Gastroesophageal sphincter (tissue), 4 donors: ENCODE results near the gene RHEBL1. TPM values are rescaled to one million over a fixed set of nuclear protein-coding genes. Genes with fewer than 3 reads are reported as not detected.

Source experiments
- ATAC-seq: fragments of 150-250 bp; one replicate; pipeline ENCODE4 v1.9.1; 2016; ENCODE audit warnings: mild to moderate bottlenecking, moderate library complexity
- H3K27ac ChIP-seq, 4 donors: fragments of 200-600 bp; sonication (generic) in 3 of 4; 1 replicate in 3 of 4; 2 replicates in 1 of 4; pipeline ENCODE4 v1.5.1; 2016 to 2019
- H3K27me3 ChIP-seq: fragments of 200-600 bp; sonication (generic); one replicate; pipeline ENCODE4 v1.5.1; 2019
- H3K36me3 ChIP-seq, 2 donors: fragments of 200-600 bp; sonication (generic); one replicate each; pipeline ENCODE4 v1.5.1; 2019; ENCODE audit warnings: control low read depth in 1 of 2
- H3K4me1 ChIP-seq, 3 donors: fragments of 200-600 bp; sonication (generic); 1 replicate in 2 of 3; 2 replicates in 1 of 3; pipeline ENCODE4 v1.5.1; 2016 to 2019; ENCODE audit warnings: control low read depth in 2 of 3
- H3K4me3 ChIP-seq, 2 donors: fragments of 200-600 bp; sonication (generic); one replicate each; pipeline ENCODE4 v1.5.1; 2019; ENCODE audit warnings: mild to moderate bottlenecking in 1 of 2, moderate library complexity in 1 of 2
- H3K9me3 ChIP-seq, 3 donors: fragments of 200-600 bp; sonication (generic); one replicate each; pipeline ENCODE4 v1.5.1; 2017 to 2019; ENCODE audit warnings: control low read depth in 2 of 3
- CTCF ChIP-seq, 4 experiments: fragments of 200-600 bp in 2 of 4; fragments of 450-650 bp in 2 of 4; sonication (generic) in 1 of 4; IDR thresholded peaks; one replicate each; pipeline ENCODE4 v1.5.1; 2017 to 2019; ENCODE audit warnings: antibody characterized with exemption in 4 of 4, mild to moderate bottlenecking in 2 of 4, moderate library complexity in 2 of 4
- EP300 ChIP-seq: sonication (generic); formaldehyde crosslinking; IDR thresholded peaks from one replicate; pipeline ENCODE4 v1.6.1; 2017; ENCODE audit warnings: antibody characterized with exemption, mild to moderate bottlenecking
- POLR2A ChIP-seq, 2 donors: fragments of 450-650 bp; IDR thresholded peaks; one replicate each; pipeline ENCODE4 v1.6.1; 2017; ENCODE audit warnings: antibody characterized with exemption in 2 of 2, mild to moderate bottlenecking in 2 of 2, moderate library complexity in 1 of 2
- POLR2AphosphoS5 ChIP-seq: sonication (generic); formaldehyde crosslinking; IDR thresholded peaks from one replicate; pipeline ENCODE4 v1.6.1; 2017; ENCODE audit warnings: antibody characterized with exemption
- WGBS, 2 donors: methylation state at CpG; one replicate each; pipeline ENCODE4 v1.1.5; 2018; ENCODE audit warnings: low coverage in 1 of 2; 5-methylcytosine and 5-hydroxymethylcytosine counted together
- total RNA-seq, 4 donors: library from RNA; depleted of rRNA; stranded (reverse); fragments of >200 nt; gene quantifications; one replicate each; pipeline ENCODE4 v1.1.0, GENCODE V29; 2016

RHEBL1 gene
- total RNA-seq, 4 donors from 2014 or later, result 0.35 TPM; not detected in 3

DNA sequence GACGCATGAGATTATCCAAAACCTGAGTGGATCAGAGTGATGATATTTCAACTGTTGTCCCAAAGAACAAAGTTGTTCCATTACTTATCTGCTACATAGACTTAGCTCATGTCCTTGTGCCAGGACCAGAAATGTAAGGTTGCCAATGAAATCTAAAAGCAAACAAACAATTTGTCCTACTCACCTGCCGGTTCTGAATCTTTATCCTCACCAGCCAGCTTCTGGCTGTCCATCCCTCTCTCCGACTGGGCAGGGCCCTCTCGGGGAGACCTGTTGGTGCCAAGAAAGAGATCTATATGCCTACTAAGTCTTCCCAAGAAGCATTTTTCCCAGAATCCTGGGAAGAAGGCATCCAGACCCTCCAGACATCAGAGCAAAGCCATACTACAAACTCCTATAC lies 14.7 kb downstream of the RHEBL1 start:
- Histone ChIP-seq H3K36me3 (peaks cover 0 to 53% of the 10 kb centered on the region in 2 donors), H3K27me3 (no peaks in the 10 kb centered on the region), H3K4me1 (peaks cover 0 to 53% (median 37%) of the 10 kb centered on the region in 3 donors), H3K27ac (no peak overlapping the region), H3K9me3 (no peaks in the 10 kb centered on the region), H3K4me3 (no peak overlapping the region)
- TF ChIP-seq CTCF (IDR thresholded peaks at IDR 0.05) (no peak), POLR2AphosphoS5 (no peak), EP300 (no peak), POLR2A (IDR thresholded peaks at IDR 0.05) (no peak)
- 64 to 73% methylated on average over 2 to 4 of the region's 4 CpGs for WGBS, 2 donors
- no peak for ATAC-seq

- Histone ChIP-seq H3K27me3 (no peaks in the 10 kb centered on the region), H3K27ac (no peak overlapping the region), H3K4me3 (no peak overlapping the region), H3K9me3 (no peaks in the 10 kb centered on the region), H3K36me3 (peaks cover 0 to 59% of the 10 kb centered on the region in 2 donors), H3K4me1 (peaks cover 0 to 53% (median 37%) of the 10 kb centered on the region in 3 donors)
- 80 to 92% methylated on average over 7 to 8 of the region's 10 CpGs for WGBS, 2 donors
- TF ChIP-seq EP300 (no peak), POLR2A (IDR thresholded peaks at IDR 0.05) (no peak), CTCF (IDR thresholded peaks at IDR 0.05) (no peak), POLR2AphosphoS5 (no peak)
- ATAC-seq, result no peak
Observed at GRCh38 chr12:49054524-49054923, 15.3 kb downstream of the RHEBL1 start.

DNA sequence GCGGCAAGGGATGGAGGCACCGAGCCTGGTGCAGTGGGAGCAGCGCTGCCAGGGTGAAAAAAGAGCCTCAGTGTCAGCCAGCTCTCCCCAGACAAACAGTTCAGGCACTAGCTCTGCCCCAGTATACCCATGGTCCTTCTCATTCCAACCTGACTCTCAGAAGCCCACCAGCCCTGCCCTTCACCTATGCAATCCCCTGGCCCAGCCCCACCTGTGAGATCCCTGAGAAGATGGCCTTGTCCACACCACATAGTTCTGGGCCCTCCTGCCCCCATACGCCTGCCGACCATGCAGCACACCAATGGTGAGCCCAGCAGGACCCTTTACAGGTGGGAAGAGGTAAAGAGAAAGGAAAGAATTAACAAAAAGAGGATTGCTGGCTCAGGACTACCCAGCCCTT lies 15.7 kb downstream of the RHEBL1 start:
- Histone ChIP-seq H3K27me3 (no peaks in the 10 kb centered on the region), H3K27ac (no peak overlapping the region), H3K4me1 (peaks cover 0 to 51% (median 37%) of the 10 kb centered on the region in 3 donors), H3K4me3 (no peak overlapping the region), H3K9me3 (no peaks in the 10 kb centered on the region), H3K36me3 (peaks cover 0 to 63% of the 10 kb centered on the region in 2 donors)
- TF ChIP-seq EP300, result no peak
- no peak for TF ChIP-seq POLR2AphosphoS5
- no peak for TF ChIP-seq CTCF (IDR thresholded peaks at IDR 0.05)
- TF ChIP-seq POLR2A (IDR thresholded peaks at IDR 0.05), result no peak
- WGBS, 2 donors, result 100% methylated on average over 3 of the region's 5 CpGs; no CpG with 5 or more reads in 1 of the 2 donors
- no peak for ATAC-seq

DNA sequence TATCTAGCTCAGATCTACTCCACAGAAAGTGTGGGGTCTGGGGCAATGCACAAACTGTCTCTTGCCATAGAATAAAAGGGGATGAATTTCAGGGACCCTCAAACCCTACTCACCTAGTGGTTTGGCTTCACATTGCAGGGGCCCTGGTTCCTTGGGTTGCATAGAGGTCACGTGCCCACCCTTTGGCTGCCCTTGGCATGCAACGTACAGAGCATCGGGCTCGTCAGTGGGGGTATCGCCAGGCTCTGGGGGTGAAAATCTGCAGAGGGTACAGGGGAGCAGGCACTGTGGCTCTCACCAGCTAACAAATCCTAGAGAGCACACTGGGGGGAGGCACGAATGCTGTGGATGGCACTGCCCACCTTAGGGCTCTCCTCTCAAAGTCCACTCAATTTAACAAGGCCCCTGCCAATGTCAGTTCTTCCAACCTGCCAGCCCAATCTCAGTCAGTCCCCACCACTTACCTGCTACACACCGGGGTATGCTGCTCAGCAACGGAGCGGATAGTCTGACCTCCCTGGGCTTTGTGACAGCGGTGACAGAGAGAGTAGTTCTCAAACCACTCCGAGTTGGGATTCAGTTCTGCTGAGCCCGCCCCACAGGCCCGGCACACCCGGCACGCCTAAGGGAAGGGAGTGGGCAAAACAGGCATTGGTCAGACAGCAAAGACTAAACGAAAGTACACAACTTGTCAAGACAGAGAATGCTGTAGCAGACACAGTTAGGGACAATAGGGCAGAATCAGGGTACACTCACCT lies 17.1 kb downstream of the RHEBL1 start:
- Histone ChIP-seq H3K4me1 (peaks cover 0 to 37% (median 25%) of the 10 kb centered on the region in 3 donors), H3K27me3 (no peaks in the 10 kb centered on the region), H3K9me3 (no peaks in the 10 kb centered on the region), H3K36me3 (peaks cover 0 to 78% of the 10 kb centered on the region in 2 donors), H3K4me3 (no peak overlapping the region), H3K27ac (no peak overlapping the region)
- no peak for ATAC-seq
- TF ChIP-seq EP300, result no peak
- no peak for TF ChIP-seq POLR2AphosphoS5
- no peak for TF ChIP-seq POLR2A (IDR thresholded peaks at IDR 0.05)
- TF ChIP-seq CTCF (IDR thresholded peaks at IDR 0.05), result no peak
- 64% methylated on average over 4 of the region's 16 CpGs; no CpG with 5 or more reads in 1 of the 2 donors for WGBS, 2 donors
